Ovary (tissue), 1 donor: ENCODE results near the gene FDX1.
"Not testable (repeated sequence)": the region's sequence is repeated elsewhere in the genome, so short reads cannot be mapped to it uniquely, and the experiment has no call there.

Experiments used
- EP300 ChIP-seq: sonication (generic); formaldehyde crosslinking; IDR thresholded peaks from one replicate; pipeline ENCODE4 v1.6.1; 2017; ENCODE audit warnings: antibody characterized with exemption
- POLR2A ChIP-seq: fragments of 450-650 bp; IDR thresholded peaks from one replicate; pipeline ENCODE4 v1.6.1; 2017; ENCODE audit warnings: antibody characterized with exemption, mild to moderate bottlenecking, moderate library complexity

- TF ChIP-seq POLR2A, EP300: not testable (repeated sequence)
Measured at GRCh38 chr11:110405636-110406035, 24.1 kb upstream of the FDX1 start.
